ENCODE results near the gene ANO1. TPM values are rescaled to one million over a fixed set of nuclear protein-coding genes. Genes with fewer than 3 reads are reported as not detected.

ANO1 gene
- total RNA-seq, 1 donor from 2014 or later: not detected

- DNase-seq (ENCODE audit: low read depth): peak; percentile 84
Observed at GRCh38 chr11:70159627-70160570, 81.8 kb downstream of the ANO1 start.

- no peak for DNase-seq (ENCODE audit: low read depth)
Observed at GRCh38 chr11:70161043-70161625, 83.0 kb downstream of the ANO1 start.

- no peak for DNase-seq (ENCODE audit: low read depth)
Observed at GRCh38 chr11:70164705-70165104, 86.6 kb downstream of the ANO1 start.

GRCh38 chr11:70167120-70167519, 89.0 kb downstream of the ANO1 start:
- DNase-seq (ENCODE audit: low read depth): no peak

GRCh38 chr11:70167723-70168404, 89.7 kb downstream of the ANO1 start:
- DNase-seq (ENCODE audit: low read depth): no peak

- no peak for DNase-seq (ENCODE audit: low read depth)
Observed at GRCh38 chr11:70168405-70168754, 90.3 kb downstream of the ANO1 start.

GRCh38 chr11:70169127-70169526, 91.0 kb downstream of the ANO1 start:
- DNase-seq (ENCODE audit: low read depth): no peak

- no peak for DNase-seq (ENCODE audit: low read depth)
Observed at GRCh38 chr11:70169632-70170031, 91.5 kb downstream of the ANO1 start.

- DNase-seq (ENCODE audit: low read depth): no peak
Observed at GRCh38 chr11:70170596-70171210, 92.6 kb downstream of the ANO1 start.

- DNase-seq (ENCODE audit: low read depth): no peak
Observed at GRCh38 chr11:70173018-70173417, 94.9 kb downstream of the ANO1 start.

GRCh38 chr11:70174547-70175235, 96.6 kb downstream of the ANO1 start:
- no peak for DNase-seq (ENCODE audit: low read depth)

GRCh38 chr11:70175236-70175698, 97.2 kb downstream of the ANO1 start:
- no peak for DNase-seq (ENCODE audit: low read depth)

- no peak for DNase-seq (ENCODE audit: low read depth)
Observed at GRCh38 chr11:70176940-70177689, 99.0 kb downstream of the ANO1 start.

- DNase-seq (ENCODE audit: low read depth): no peak
Observed at GRCh38 chr11:70180906-70181305, 102.8 kb downstream of the ANO1 start.

- DNase-seq (ENCODE audit: low read depth): no peak
Observed at GRCh38 chr11:70182266-70182665, 104.1 kb downstream of the ANO1 start.

- no peak for DNase-seq (ENCODE audit: low read depth)
Observed at GRCh38 chr11:70183032-70183431, 104.9 kb downstream of the ANO1 start.

GRCh38 chr11:70183483-70184176, 105.5 kb downstream of the ANO1 start:
- no peak for DNase-seq (ENCODE audit: low read depth)

- DNase-seq (ENCODE audit: low read depth): no peak
Observed at GRCh38 chr11:70184396-70184795, 106.3 kb downstream of the ANO1 start.

GRCh38 chr11:70185348-70186055, 107.4 kb downstream of the ANO1 start:
- DNase-seq (ENCODE audit: low read depth): no peak

Measured in myocyte (in vitro differentiated cells).